ENCODE measurements around the gene LRRC10. TPM values are rescaled to one million over a fixed set of nuclear protein-coding genes. Genes with fewer than 3 reads are reported as not detected.

The LRRC10 gene
- total RNA-seq, 4 donors from 2014 or later = not detected

GRCh38 chr12:69653703-69654102 is 43.0 kb upstream of the LRRC10 start:
- intact Hi-C loops (cut with DNase I; ENCODE audit: low total_unique reads) = no loop called here
- Histone ChIP-seq H3K4me1 (no peaks in the 10 kb centered on the region), H3K27ac (no peak overlapping the region), H3K27me3 (no peaks in the 10 kb centered on the region), H3K4me3 (no peak overlapping the region), H3K9me3 (no peaks in the 10 kb centered on the region), H3K36me3 (no peaks in the 10 kb centered on the region)
- no peak for TF ChIP-seq POLR2A (IDR thresholded peaks at IDR 0.05)
- no peak for DNase-seq

DNA sequence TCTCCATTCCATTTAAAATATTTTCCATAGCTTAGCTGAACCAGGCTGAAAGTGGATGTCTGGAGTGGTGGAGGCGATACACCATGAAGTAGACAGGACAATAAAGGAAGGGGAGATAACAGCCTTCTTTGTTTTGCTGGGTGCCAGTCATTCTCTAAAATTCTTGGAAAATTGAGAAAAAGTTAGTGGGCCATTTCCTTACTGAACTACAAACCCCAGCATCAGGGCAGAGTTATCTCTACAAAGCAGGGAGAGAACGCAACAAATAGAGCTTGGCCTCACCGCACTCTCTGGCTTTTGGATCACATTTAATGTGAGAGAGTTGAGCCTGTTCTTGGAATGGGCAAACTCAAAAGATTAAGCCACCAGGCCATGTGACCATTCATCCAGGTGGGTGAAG is 41.2 kb upstream of the LRRC10 start:
- intact Hi-C loops (cut with DNase I; ENCODE audit: low total_unique reads) = no loop called here
- H3K27me3 ChIP-seq = no peaks in the 10 kb centered on the region
- H3K4me1 ChIP-seq = no peaks in the 10 kb centered on the region
- DNase-seq = no peak
- no peak overlapping the region for H3K27ac ChIP-seq
- no peaks in the 10 kb centered on the region for H3K9me3 ChIP-seq
- TF ChIP-seq POLR2A (IDR thresholded peaks at IDR 0.05) = no peak
- TF ChIP-seq, protein P1, sequence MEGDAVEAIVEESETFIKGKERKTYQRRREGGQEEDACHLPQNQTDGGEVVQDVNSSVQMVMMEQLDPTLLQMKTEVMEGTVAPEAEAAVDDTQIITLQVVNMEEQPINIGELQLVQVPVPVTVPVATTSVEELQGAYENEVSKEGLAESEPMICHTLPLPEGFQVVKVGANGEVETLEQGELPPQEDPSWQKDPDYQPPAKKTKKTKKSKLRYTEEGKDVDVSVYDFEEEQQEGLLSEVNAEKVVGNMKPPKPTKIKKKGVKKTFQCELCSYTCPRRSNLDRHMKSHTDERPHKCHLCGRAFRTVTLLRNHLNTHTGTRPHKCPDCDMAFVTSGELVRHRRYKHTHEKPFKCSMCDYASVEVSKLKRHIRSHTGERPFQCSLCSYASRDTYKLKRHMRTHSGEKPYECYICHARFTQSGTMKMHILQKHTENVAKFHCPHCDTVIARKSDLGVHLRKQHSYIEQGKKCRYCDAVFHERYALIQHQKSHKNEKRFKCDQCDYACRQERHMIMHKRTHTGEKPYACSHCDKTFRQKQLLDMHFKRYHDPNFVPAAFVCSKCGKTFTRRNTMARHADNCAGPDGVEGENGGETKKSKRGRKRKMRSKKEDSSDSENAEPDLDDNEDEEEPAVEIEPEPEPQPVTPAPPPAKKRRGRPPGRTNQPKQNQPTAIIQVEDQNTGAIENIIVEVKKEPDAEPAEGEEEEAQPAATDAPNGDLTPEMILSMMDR (IDR thresholded peaks at IDR 0.05) = no peak
- H3K4me3 ChIP-seq = no peak overlapping the region
- no peaks in the 10 kb centered on the region for H3K36me3 ChIP-seq

DNA sequence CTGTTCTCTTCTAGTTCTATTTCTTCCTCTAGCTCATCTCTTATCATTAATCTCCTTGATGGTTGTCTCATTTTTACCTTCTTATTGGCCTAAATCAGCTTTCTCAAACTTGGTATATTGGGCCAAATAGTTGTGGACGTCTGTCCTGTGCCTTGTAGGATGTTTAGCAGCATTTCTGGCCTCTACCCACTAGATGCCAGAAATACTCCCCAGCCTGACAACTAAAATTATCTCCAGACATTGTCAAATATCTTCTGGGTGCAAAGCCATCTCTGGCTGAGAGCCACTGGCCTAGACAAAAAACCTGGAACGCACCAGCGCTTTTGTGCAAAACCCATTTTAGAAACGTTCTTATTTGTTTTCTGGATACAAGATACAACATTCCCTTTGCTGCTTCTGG is 38.8 kb upstream of the LRRC10 start:
- DNase-seq = no peak
- Histone ChIP-seq H3K36me3 (no peaks in the 10 kb centered on the region), H3K4me1 (no peaks in the 10 kb centered on the region), H3K9me3 (no peaks in the 10 kb centered on the region), H3K27me3 (no peaks in the 10 kb centered on the region), H3K27ac (no peak overlapping the region), H3K4me3 (no peak overlapping the region)
- no peak for TF ChIP-seq POLR2A (IDR thresholded peaks at IDR 0.05)
- TF ChIP-seq, protein P1 (IDR thresholded peaks at IDR 0.05) = no peak
- intact Hi-C loops (cut with DNase I; ENCODE audit: low total_unique reads) = no loop called here

- H3K36me3 ChIP-seq = no peaks in the 10 kb centered on the region
- intact Hi-C loops (cut with DNase I; ENCODE audit: low total_unique reads) = no loop called here
- no peaks in the 10 kb centered on the region for H3K4me1 ChIP-seq
- no peaks in the 10 kb centered on the region for H3K9me3 ChIP-seq
- TF ChIP-seq POLR2A (IDR thresholded peaks at IDR 0.05) = no peak
- TF ChIP-seq, protein P1 (IDR thresholded peaks at IDR 0.05) = no peak
- no peak overlapping the region for H3K27ac ChIP-seq
- no peak overlapping the region for H3K4me3 ChIP-seq
- no peak for DNase-seq
- H3K27me3 ChIP-seq = no peaks in the 10 kb centered on the region
Observed at GRCh38 chr12:69648476-69648875, 37.8 kb upstream of the LRRC10 start.

- Histone ChIP-seq H3K4me1 (no peaks in the 10 kb centered on the region), H3K36me3 (no peaks in the 10 kb centered on the region), H3K4me3 (no peak overlapping the region), H3K27me3 (no peaks in the 10 kb centered on the region), H3K27ac (no peak overlapping the region), H3K9me3 (no peaks in the 10 kb centered on the region)
- DNase-seq = no peak
- intact Hi-C loops (cut with DNase I; ENCODE audit: low total_unique reads) = no loop called here
- TF ChIP-seq, protein P1 (IDR thresholded peaks at IDR 0.05) = no peak
- no peak for TF ChIP-seq POLR2A (IDR thresholded peaks at IDR 0.05)
Observed at GRCh38 chr12:69647178-69647577, 36.5 kb upstream of the LRRC10 start.

DNA sequence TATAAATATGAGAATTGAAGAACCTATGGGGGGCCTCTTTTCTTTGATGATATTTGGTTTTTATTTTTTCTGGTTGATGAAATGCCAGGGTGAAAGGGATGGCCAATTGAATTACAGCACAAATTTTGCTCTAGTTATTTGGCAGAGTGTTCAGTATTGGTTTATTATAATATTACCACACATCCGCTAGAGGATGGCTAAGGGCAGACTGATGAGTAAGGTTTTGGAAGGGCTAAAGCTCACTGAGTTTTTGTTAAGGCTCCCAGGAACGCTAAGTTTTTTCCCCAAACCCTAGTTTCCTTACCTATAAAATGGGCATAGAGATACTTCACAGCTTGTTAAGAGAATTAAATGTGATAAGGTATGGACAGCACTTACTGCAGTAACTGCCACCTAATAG is 34.3 kb upstream of the LRRC10 start:
- Histone ChIP-seq H3K4me1 (no peaks in the 10 kb centered on the region), H3K9me3 (no peaks in the 10 kb centered on the region), H3K27ac (no peak overlapping the region), H3K4me3 (no peak overlapping the region), H3K27me3 (no peaks in the 10 kb centered on the region), H3K36me3 (no peaks in the 10 kb centered on the region)
- intact Hi-C loops (cut with DNase I; ENCODE audit: low total_unique reads) = no loop called here
- TF ChIP-seq, protein P1 (IDR thresholded peaks at IDR 0.05) = no peak
- TF ChIP-seq POLR2A (IDR thresholded peaks at IDR 0.05) = no peak
- no peak for DNase-seq

Data from uterus (tissue), 4 donors.